GM21515 (cell line): ENCODE results near the gene LPCAT3.

ENCODE experiments used
- ATAC-seq: cut with Tn5 transposase; IDR thresholded peaks from one replicate; pipeline ENCODE4 v1.9.1; 2021; ENCODE audit not compliant: unreplicated experiment

LPCAT3 gene

DNA sequence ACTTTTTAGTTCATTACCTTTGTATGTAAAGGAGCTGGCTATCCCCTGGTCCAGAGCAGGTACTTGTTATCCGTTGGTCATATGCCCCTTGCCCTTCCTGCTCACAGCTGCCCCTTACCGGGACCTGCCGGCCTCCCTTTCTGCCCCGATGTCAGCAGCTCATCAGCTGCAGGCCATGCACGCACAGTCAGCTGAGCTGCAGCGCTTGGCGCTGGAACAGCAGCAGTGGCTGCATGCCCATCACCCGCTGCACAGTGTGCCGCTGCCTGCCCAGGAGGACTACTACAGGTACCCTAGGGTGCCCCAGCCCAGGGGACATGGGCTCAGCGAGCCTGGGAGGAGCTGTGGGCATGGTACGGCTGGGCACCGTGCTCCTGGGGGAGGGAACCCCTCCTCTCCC, 77.0 kb downstream of the LPCAT3 start:
- ATAC-seq = no peak

DNA sequence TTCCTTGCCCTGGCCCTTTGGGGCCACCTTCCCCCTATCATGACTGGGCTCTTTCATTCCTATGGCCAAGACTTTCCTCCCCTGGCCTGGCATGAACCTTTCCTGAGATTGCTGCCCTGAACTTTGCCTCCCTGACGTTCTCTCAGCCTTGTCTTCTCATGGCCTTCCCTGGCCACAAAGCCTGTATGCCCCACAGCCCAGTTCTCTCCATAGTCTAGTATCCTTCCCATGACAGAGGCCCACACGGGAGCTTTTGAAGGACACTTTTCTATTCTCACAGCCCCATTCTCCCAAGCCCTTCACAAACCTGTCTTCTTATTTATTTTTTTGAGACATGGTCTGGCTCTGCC, 79.1 kb downstream of the LPCAT3 start:
- ATAC-seq = no peak

DNA sequence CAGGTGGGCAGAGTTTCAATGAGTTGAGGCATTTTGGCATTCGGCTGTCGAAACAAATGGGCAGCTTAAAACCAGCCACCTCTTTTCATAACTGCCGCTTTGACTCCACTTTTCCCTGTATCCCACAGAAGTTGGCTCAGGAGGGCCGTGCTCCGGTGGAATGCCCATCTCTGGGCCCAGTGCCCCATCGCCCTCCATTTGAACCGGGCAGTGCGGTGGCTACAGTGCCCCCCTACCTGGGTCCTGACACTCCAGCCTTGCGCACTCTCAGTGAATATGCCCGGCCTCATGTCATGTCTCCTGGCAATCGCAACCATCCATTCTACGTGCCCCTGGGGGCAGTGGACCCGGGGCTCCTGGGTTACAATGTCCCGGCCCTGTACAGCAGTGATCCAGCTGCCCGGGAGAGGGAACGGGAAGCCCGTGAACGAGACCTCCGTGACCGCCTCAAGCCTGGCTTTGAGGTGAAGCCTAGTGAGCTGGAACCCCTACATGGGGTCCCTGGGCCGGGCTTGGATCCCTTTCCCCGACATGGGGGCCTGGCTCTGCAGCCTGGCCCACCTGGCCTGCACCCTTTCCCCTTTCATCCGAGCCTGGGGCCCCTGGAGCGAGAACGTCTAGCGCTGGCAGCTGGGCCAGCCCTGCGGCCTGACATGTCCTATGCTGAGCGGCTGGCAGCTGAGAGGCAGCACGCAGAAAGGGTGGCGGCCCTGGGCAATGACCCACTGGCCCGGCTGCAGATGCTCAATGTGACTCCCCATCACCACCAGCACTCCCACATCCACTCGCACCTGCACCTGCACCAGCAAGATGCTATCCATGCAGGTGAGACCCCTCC, 79.7 kb downstream of the LPCAT3 start:
- ATAC-seq = no peak

DNA sequence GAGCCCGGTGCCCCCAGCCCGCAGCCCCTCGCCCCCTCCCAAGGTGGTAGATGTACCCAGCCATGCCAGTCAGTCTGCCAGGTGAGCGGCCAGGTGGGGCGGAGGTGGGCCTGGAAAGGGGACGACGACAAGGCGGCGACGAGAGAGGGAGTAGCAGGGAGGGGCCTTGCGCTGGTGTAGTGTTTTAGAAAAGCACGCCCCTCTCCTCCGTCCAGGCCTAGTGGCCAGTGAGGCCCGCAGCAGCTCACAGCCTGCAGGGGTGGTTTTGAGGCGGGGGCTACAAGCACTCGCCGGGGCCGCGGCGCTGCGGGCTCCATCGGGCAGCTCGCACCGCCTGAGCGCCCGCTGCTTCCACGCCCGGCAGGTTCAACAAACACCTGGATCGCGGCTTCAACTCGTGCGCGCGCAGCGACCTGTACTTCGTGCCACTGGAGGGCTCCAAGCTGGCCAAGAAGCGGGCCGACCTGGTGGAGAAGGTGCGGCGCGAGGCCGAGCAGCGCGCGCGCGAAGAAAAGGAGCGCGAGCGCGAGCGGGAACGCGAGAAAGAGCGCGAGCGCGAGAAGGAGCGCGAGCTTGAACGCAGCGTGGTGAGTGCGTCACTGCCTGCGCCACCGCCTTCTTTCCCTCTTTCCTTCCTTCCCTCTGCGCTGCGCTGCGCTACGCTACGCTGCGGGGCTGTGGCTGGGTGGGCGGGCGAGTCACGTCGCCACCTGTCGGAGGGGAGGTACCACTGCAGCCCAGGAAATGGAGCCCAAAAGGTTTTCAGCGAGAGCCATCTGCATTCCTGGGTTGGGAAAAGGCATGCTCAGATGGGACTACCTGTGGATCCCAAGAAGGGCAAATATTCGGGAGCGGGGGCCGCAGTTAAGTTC, 80.6 kb downstream of the LPCAT3 start:
- peak; percentile 76 for ATAC-seq

DNA sequence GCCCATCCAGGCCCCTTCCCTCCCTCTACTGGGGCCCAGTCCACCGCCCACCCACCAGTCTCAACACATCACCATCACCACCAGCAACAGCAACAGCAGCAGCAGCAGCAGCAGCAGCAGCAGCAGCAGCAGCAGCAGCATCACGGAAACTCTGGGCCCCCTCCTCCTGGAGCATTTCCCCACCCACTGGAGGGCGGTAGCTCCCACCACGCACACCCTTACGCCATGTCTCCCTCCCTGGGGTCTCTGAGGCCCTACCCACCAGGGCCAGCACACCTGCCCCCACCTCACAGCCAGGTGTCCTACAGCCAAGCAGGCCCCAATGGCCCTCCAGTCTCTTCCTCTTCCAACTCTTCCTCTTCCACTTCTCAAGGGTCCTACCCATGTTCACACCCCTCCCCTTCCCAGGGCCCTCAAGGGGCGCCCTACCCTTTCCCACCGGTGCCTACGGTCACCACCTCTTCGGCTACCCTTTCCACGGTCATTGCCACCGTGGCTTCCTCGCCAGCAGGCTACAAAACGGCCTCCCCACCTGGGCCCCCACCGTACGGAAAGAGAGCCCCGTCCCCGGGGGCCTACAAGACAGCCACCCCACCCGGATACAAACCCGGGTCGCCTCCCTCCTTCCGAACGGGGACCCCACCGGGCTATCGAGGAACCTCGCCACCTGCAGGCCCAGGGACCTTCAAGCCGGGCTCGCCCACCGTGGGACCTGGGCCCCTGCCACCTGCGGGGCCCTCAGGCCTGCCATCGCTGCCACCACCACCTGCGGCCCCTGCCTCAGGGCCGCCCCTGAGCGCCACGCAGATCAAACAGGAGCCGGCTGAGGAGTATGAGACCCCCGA, 81.4 kb downstream of the LPCAT3 start:
- ATAC-seq = peak; percentile 11

DNA sequence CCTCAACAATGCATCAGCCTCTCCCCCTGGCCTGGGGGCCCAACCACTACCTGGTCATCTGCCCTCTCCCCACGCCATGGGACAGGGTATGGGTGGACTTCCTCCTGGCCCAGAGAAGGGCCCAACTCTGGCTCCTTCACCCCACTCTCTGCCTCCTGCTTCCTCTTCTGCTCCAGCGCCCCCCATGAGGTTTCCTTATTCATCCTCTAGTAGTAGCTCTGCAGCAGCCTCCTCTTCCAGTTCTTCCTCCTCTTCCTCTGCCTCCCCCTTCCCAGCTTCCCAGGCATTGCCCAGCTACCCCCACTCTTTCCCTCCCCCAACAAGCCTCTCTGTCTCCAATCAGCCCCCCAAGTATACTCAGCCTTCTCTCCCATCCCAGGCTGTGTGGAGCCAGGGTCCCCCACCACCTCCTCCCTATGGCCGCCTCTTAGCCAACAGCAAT, 82.1 kb downstream of the LPCAT3 start:
- ATAC-seq = no peak

DNA sequence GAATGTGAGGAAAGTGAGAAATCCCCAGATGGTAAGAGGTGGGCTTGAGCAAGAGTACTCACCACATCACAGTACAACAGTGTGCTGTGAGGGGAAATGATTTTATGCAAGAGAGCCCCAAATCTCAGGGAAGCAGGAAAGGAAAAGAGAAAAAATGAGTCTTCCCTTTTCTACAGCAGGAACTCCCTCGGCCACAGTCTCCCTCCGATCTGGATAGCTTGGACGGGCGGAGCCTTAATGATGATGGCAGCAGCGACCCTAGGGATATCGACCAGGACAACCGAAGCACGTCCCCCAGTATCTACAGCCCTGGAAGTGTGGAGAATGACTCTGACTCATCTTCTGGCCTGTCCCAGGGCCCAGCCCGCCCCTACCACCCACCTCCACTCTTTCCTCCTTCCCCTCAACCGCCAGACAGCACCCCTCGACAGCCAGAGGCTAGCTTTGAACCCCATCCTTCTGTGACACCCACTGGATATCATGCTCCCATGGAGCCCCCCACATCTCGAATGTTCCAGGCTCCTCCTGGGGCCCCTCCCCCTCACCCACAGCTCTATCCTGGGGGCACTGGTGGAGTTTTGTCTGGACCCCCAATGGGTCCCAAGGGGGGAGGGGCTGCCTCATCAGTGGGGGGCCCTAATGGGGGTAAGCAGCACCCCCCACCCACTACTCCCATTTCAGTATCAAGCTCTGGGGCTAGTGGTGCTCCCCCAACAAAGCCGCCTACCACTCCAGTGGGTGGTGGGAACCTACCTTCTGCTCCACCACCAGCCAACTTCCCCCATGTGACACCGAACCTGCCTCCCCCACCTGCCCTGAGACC, 82.7 kb downstream of the LPCAT3 start:
- ATAC-seq = no peak

DNA sequence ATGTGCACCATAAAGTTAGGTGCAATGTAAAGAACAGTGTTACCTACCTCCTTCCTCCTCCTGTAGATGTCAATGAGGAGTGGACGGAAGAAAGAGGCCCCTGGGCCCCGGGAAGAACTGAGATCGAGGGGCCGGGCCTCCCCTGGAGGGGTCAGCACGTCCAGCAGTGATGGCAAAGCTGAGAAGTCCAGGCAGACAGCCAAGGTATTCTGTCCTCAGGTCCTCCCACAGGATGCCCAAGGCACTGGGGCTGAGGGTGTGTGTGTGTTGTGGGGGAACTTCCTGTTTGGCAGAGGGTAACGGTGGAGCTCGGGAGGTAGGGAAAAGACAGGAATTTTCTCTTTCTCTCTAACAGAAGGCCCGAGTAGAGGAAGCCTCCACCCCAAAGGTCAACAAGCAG, 84.2 kb downstream of the LPCAT3 start:
- ATAC-seq = no peak

DNA sequence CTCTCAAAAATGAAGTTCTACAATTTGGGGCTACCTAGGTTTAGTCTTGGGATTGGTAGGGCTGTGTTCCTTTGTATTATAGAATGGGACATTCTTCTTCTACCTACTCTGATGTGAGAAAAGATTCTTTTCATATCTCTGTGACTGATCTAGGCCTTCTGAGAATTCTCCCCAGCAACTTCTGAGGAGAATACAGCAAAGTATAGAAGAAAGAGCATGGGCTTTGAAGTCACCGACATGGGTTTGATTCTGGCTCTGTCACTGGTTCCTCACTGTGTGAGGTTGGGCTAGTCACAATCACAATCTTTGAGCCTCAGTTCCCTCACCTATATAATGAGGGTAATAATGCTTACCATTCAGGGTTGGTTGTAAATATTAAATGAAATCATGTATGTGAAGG, 85.5 kb downstream of the LPCAT3 start:
- ATAC-seq = no peak

DNA sequence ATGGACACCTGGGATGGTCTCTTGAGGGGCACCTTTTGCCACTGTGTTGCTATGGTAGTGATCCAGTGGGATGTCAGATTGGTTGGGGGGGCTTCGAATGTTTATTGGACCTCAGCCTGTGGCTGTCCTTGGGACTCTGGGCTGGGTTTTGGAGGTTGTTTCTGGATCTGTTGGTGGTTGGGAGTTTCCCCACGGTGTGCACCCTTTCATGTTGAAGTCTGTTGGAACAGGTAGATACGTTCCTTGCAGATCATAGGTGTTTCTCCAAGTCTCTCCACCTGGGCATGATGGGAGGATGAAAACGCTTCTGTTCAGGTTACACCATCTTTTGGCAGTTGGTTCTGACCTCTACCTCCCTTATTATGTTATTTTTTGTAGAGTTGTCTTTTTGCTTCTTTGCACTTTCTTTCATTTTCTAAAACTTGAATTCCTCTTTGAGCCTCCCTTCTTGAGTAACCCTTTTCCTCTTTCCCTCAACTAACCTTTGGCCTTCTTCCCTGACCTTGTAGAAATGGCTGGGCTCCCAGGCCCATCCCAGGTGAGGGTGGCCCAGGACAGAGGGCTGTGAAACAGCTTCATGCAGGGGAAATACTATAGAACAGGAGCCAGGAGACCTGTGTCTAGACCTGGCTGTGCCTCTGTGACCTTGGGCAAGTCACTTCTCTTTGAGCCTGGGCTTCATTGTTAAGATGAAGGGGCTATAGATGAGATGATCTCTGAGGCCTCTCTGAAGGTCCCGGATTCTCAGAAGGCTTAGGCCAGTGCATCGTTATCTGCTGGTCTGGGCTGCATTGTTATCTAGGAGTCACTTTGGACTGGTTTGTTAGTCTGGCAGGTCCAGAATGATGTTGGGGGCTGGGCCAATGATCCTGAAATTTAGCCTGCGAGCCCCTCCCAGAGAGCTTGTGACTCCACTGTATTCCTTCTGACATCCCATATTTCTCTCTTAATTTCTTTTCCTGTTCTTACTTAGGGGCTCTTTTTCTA, 88.5 kb downstream of the LPCAT3 start:
- ATAC-seq = no peak

DNA sequence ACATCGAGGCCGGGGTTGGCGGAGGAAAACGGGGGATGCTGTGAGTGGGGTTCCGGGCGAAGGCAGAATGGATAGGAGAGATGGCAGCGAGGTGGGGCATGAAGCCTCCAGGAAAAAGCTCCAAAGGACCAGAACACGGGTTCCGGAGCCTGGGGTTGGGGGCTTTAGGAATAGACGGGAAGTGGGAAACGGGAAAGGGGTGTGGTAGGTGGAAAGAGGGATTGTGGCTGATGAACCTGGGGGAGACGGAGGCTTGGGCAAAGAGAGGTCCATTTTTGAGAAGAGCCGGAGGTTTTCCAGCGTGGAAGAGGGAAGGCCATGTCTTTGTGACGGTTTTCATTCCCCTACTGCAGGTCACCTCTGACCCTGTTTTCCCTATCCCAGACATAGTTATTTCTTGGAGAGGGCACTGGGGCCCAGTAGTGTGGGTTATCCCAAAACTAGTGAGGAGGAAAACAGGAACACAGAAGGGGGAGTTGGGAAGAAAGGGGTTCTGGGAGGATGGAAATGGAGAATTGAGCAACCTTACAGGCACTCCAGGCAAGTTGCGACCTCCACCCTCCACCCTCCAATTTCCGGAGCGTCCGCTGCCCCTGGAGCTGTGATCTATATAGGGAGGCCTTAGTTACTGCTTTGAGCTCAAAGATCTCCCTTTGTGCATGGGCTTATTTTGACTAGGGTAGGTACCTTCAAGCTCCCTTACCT, 89.4 kb downstream of the LPCAT3 start:
- ATAC-seq = no peak

DNA sequence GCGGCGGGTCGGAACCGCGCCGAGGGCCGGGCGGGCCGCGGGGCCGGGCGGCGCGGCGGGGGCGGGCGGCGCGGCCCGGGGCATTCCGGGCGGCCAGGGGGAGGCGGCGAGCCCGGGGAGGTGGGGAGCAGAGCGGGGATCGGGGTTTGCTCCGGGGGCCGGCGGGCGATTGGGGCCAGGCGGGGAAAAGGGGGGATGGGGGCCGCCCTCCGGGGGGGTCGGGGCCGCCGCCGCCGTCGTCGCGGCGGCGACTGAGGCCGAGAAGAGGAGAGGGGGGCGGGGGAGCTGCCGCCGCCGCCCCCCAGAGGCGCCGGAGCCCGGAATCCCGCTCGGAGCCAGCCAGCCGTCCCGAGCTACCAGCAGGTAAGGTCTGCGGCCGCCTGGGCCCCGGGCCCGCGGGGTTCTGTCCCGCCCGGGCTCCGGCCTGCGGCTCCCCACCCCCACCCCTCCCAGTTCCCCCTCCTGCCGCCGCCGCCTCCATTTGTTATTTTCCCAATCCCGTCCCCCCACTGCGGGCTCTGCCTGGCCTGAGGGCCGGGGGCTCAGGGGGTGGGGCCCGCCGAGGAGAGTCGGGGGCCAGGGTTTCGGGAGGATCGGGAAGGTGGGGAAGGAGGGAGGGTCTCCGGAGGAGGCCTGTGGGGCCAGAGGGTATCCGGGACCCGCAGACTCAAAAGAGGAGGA, 90.1 kb downstream of the LPCAT3 start:
- ATAC-seq = no peak

DNA sequence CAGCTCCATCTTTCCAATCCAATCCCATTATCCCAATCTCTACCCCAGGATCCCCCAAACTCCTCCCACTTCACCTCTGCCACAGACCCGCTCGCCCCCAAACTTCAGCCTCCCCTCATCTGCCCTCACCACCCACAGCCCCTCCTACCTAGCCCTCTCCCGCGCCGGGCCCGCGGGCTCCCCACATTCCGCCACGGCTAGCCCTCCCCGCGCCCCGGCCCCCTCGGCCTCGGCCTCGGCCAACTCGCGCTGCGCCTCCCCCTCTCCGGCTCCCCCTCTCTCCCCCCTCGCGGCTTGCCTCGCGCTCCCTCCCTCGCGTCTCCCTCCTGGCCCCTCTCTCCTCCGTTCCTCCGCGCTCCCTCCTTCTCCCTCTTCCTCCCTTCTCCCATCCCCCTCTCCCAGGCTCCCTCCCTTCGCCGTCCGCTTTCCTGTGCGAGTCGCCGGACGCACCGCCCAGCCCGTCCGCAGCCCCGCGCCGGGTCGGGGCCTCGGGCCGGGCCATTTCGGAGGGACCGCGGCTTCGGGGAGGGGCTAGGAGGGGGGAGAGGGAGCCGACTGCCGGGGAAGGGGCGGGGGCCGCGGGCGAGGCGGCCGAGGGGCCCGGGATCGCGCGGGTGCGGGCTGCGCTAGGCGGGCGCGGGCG, 90.8 kb downstream of the LPCAT3 start, which contains the start of gene ATN1:
Gene ATN1 (plus strand): TSS at position 581 of the 643 bp plus-strand sequence. CDS start 6,043 bp downstream, outside the sequence.
- no peak for ATAC-seq
